GM12864 (cell line): ENCODE data around the gene ABHD17A.

Experiments
- DNase-seq: peaks from one replicate; pipeline ENCODE4 v3.0.0-alpha.2; 2011; ENCODE audit warnings: low read depth
- H3K4me3 ChIP-seq: 2 replicates; pipeline ENCODE4 v1.5.1; 2011; ENCODE audit warnings: mild to moderate bottlenecking, low read depth, low read length, control low read depth
- CTCF ChIP-seq: IDR thresholded peaks from 2 replicates; pipeline ENCODE4 v1.5.1; 2011; ENCODE audit warnings: low read depth, mild to moderate bottlenecking, moderate library complexity, low read length, control low read depth, inconsistent platforms; ENCODE audit errors: missing control alignments

The ABHD17A gene

GRCh38 chr19:1845642-1846041, 39.7 kb downstream of the ABHD17A start:
- no peak for TF ChIP-seq CTCF
- no peak overlapping the region for H3K4me3 ChIP-seq
- no peak for DNase-seq

DNA sequence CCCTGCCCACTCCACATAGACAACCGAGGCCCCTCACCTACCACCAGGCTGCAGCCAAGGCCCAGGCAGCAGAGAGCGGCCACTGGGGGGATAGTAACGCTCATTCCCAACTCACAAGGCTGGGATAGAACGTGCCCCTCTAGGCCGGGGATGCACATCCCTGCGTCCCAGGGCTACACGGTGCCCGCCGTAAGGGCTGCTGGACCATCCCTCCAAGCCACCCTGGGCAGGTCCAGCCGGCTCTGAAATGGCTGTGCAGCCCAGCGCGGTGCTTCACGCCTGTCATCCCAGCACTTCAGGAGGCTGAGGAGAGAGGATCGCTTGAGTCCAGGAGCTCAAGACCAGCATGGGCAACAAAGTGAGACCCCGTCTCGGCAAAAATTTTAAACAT, 40.2 kb downstream of the ABHD17A start:
- TF ChIP-seq CTCF = no peak
- H3K4me3 ChIP-seq = no peak overlapping the region
- DNase-seq = no peak

DNA sequence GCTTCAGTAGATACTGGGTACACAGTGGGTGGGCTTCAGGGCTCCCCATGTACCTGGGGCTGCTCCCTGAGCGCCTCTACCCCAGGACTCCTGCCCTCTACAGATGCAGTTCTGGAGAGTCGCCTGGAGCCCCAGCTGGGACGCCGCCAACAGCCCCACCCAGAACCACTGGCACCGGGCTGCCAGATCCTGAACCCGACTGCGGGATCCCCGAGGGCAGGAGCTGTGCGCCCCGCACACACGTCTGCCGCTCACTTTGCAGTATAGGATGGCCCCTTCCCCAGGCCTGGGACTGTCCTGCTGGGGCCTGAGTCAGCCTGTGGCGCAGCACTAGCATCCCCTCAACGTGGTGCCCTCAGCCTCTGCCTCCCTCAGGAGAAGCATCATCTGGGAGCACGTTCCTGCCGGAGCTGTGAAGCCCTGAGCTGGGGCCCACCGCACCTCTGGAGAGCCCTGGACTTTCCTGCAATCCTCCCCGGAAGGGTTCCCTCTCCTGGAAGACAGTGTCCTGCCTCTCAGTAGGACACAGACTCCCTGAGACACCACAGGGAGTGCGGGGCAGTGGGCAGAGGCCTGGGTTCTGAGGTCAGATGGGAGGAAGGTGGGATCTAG, 40.7 kb downstream of the ABHD17A start:
- no peak for DNase-seq
- H3K4me3 ChIP-seq = no peak overlapping the region
- TF ChIP-seq CTCF = no peak

DNA sequence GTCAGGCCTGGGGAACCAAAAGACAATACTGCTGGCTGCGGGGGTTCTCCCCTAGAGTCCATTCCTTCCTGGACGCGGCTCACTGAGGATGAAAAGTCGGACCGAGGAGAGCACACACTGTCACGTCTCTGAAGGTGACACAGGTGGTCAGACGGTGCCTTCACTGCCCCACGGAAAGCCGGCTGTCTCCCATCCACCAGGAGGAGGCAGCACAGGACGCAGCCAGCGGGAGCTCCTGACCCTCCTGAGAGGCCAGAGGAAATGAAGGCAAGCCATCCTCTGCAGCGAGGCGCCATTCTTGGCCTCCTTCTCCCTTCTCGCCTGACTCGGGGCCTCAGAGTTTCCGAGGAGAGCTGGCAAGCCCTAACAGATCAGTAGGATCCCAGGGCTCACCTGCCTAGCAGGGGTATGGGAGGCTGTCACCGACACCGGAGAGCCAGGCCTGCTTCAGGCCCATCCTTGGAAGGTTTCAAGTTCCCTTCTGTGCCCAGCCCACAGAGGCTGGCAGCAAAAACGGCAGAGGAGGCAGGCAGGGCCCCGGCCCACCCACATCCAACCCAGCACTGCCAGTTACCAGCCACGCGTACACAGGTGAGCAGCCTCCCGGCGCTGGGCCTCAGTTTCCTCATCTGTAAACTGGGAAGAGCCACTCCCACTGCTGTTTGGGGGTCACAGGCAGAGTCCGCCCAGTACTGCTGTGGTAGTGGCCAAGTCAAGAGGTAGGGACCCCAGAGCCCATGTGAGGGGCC, 41.5 kb downstream of the ABHD17A start:
- no peak for DNase-seq
- H3K4me3 ChIP-seq = no peak overlapping the region
- no peak for TF ChIP-seq CTCF

DNA sequence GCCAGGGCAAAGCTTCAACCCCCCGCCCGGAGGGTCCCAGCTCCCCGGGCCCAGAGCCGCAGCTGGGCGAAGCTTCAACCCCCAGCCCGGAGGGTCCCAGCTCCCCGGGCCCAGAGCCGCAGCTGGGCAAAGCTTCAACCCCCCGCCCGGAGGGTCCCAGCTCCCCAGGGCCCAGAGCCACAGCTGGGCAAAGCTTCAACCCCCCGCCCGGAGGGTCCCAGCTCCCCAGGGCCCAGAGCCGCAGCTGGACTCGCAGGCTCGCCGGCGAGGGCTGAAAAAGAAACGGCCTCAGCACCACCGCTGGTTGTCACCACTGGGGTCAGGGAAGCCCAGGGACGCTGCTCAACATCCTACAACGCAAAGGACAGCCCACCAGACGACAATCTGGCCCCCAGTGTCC, 42.2 kb downstream of the ABHD17A start:
- no peak for DNase-seq
- no peak for TF ChIP-seq CTCF
- H3K4me3 ChIP-seq = no peak overlapping the region

DNA sequence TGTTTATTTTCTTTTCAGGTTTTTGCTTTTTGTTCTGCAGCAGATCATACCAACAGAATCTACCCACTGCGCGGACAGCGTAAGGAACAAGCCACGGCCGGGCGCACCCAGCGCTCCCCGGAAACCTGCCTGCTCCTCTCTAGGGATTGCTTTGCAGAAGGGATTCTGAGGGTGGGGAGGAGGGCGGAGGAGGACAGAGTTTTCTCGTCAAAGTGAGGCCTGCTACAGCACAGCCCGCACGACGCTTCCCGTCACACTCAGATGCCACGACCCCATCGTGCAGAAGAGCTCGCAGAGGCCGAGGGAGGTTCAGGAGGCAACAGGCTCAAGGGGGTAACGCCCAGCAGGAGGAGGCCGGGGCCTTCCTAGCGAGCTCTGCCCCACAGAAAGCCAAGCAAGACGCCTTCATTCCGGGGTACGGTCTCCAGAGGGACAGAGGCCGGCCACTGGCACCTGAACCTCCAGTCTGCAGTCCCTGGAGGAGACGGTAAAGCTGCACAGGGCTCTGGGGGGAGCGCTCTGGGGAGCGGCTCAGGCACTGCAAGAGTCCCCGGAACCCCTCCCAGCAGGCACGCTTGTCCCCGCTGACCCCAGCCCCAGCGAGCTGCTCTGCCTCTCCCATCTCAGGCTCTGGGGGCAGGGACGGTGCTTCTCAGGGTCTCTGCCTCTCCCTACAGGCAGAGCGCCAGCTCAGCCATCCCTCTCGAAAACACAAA, 43.9 kb downstream of the ABHD17A start:
- DNase-seq = no peak
- no peak overlapping the region for H3K4me3 ChIP-seq
- no peak for TF ChIP-seq CTCF
